H9 (cell line): ENCODE results near the gene DOCK7. TPM values are rescaled to one million over a fixed set of nuclear protein-coding genes. Genes with fewer than 3 reads are reported as not detected.

ENCODE experiments used
- DNase-seq: peaks from one replicate; pipeline ENCODE4 v3.0.0-alpha.2; 2017
- H2AFZ ChIP-seq: one replicate; pipeline ENCODE4 v1.6.1; 2013; ENCODE audit warnings: mild to moderate bottlenecking, low read length, control low read depth, moderate library complexity
- H2AK5ac ChIP-seq: 2 replicates; pipeline ENCODE4 v1.6.1; 2013; ENCODE audit warnings: low read length, control low read depth, mixed read lengths; ENCODE audit not compliant: insufficient read length
- H2BK120ac ChIP-seq: one replicate; pipeline ENCODE4 v1.6.1; 2013; ENCODE audit warnings: low read depth, mild to moderate bottlenecking, low read length, control low read depth, inconsistent platforms; ENCODE audit not compliant: poor library complexity, severe bottlenecking
- H2BK12ac ChIP-seq: 2 replicates; pipeline ENCODE4 v1.6.1; 2013; ENCODE audit warnings: low read length, control low read depth, mixed read lengths, low read depth; ENCODE audit not compliant: insufficient read length
- H2BK15ac ChIP-seq: 2 replicates; pipeline ENCODE4 v1.6.1; 2013; ENCODE audit warnings: low read depth, low read length, control low read depth
- H2BK20ac ChIP-seq: one replicate; pipeline ENCODE4 v1.6.1; 2013; ENCODE audit warnings: low read depth, mild to moderate bottlenecking, low read length, control low read depth, inconsistent platforms; ENCODE audit not compliant: poor library complexity, severe bottlenecking
- H2BK5ac ChIP-seq: 2 replicates; pipeline ENCODE4 v1.6.1; 2013; ENCODE audit warnings: low read length, control low read depth, mixed read lengths; ENCODE audit not compliant: insufficient read length
- H3K14ac ChIP-seq: 2 replicates; pipeline ENCODE4 v1.6.1; 2013; ENCODE audit warnings: low read length, control low read depth; ENCODE audit not compliant: insufficient read depth
- H3K18ac ChIP-seq: 2 replicates; pipeline ENCODE4 v1.6.1; 2013; ENCODE audit warnings: low read depth, mild to moderate bottlenecking, mixed read lengths, low read length, control low read depth; ENCODE audit not compliant: insufficient read length
- H3K23ac ChIP-seq: 2 replicates; pipeline ENCODE4 v1.6.1; 2013; ENCODE audit warnings: low read length, control low read depth, mixed read lengths, low read depth; ENCODE audit not compliant: insufficient read length
- H3K23me2 ChIP-seq: 2 replicates; pipeline ENCODE4 v1.6.1; 2013; ENCODE audit warnings: low read depth, mild to moderate bottlenecking, mixed read lengths, low read length, control low read depth; ENCODE audit not compliant: insufficient read length, poor library complexity, severe bottlenecking
- H3K27ac ChIP-seq: 2 replicates; pipeline ENCODE4 v1.5.1; 2013; ENCODE audit warnings: low read length, control low read depth, mixed read lengths, low read depth; ENCODE audit not compliant: insufficient read length
- H3K27me3 ChIP-seq: 2 replicates; pipeline ENCODE4 v1.6.1; 2013; ENCODE audit warnings: low read length, control low read depth, inconsistent platforms; ENCODE audit not compliant: insufficient read depth
- H3K4ac ChIP-seq: 2 replicates; pipeline ENCODE4 v1.6.1; 2013; ENCODE audit warnings: low read depth, mild to moderate bottlenecking, control low read depth, inconsistent platforms, low read length, moderate library complexity
- H3K4me1 ChIP-seq: 2 replicates; pipeline ENCODE4 v1.6.1; 2013; ENCODE audit warnings: low read length, control low read depth, inconsistent platforms; ENCODE audit not compliant: insufficient read depth
- H3K4me2 ChIP-seq: 2 replicates; pipeline ENCODE4 v1.6.1; 2013; ENCODE audit warnings: low read length, control low read depth, mixed read lengths; ENCODE audit not compliant: insufficient read length, insufficient read depth
- H3K56ac ChIP-seq: 2 replicates; pipeline ENCODE4 v1.6.1; 2013; ENCODE audit warnings: low read depth, mild to moderate bottlenecking, mixed read lengths, low read length, control low read depth; ENCODE audit not compliant: insufficient read length
- H3K79me1 ChIP-seq: 2 replicates; pipeline ENCODE4 v1.6.1; 2013; ENCODE audit warnings: low read depth, mild to moderate bottlenecking, moderate library complexity, low read length, control low read depth, inconsistent platforms; ENCODE audit not compliant: insufficient read depth, poor library complexity, severe bottlenecking
- H3K79me2 ChIP-seq: 2 replicates; pipeline ENCODE4 v1.6.1; 2013; ENCODE audit warnings: low read length, control low read depth, inconsistent platforms; ENCODE audit not compliant: insufficient read depth
- H3K9ac ChIP-seq: 2 replicates; pipeline ENCODE4 v1.6.1; 2013; ENCODE audit warnings: low read length, control low read depth, mixed read lengths; ENCODE audit not compliant: insufficient read length; ENCODE audit errors: extremely low read depth
- H3K9me3 ChIP-seq: one replicate; pipeline ENCODE4 v1.6.1; 2013; ENCODE audit warnings: low read depth, low read length, inconsistent platforms; ENCODE audit not compliant: control insufficient read depth
- H3T11ph ChIP-seq: one replicate; pipeline ENCODE4 v1.6.1; 2013; ENCODE audit warnings: mild to moderate bottlenecking, low read length, control low read depth, inconsistent platforms
- H4K20me1 ChIP-seq: one replicate; pipeline ENCODE4 v1.6.1; 2013; ENCODE audit not compliant: control insufficient read depth, insufficient read length, insufficient read depth
- H4K5ac ChIP-seq: 2 replicates; pipeline ENCODE4 v1.6.1; 2013; ENCODE audit warnings: low read depth, mild to moderate bottlenecking, mixed read lengths, low read length, control low read depth; ENCODE audit not compliant: insufficient read length
- H4K8ac ChIP-seq: replicated peaks from 2 replicates; pipeline ENCODE4 v1.6.1; 2013; ENCODE audit warnings: low read length, control low read depth, mixed read lengths, low read depth; ENCODE audit not compliant: insufficient read length
- H4K91ac ChIP-seq: 2 replicates; pipeline ENCODE4 v1.6.1; 2013; ENCODE audit warnings: low read depth, mild to moderate bottlenecking, moderate library complexity, mixed read lengths, low read length, control low read depth; ENCODE audit not compliant: insufficient read length
- H3K27ac Mint-ChIP-seq, 3 experiments: 2 replicates in 2 of 3; 3 replicates in 1 of 3; pipeline ENCODE4 v1.8.0; 2020 to 2021; ENCODE audit warnings: mixed read lengths in 3 of 3, mild to moderate bottlenecking in 1 of 3, moderate library complexity in 1 of 3
- H3K27me3 Mint-ChIP-seq: 2 replicates; pipeline ENCODE4 v1.8.0; 2021; ENCODE audit warnings: low read depth, mild to moderate bottlenecking, moderate library complexity, mixed read lengths
- H3K36me3 Mint-ChIP-seq, 3 experiments: 2 replicates in 2 of 3; 3 replicates in 1 of 3; pipeline ENCODE4 v1.8.0; 2020 to 2021; ENCODE audit warnings: low read depth in 3 of 3, mixed read lengths in 3 of 3; ENCODE audit not compliant: insufficient read depth in 1 of 3
- H3K4me1 Mint-ChIP-seq, 2 experiments: 2 replicates each; pipeline ENCODE4 v1.8.0; 2020; ENCODE audit warnings: mixed read lengths in 2 of 2
- H3K4me3 Mint-ChIP-seq, 2 experiments: 2 replicates in 1 of 2; 3 replicates in 1 of 2; pipeline ENCODE4 v1.8.0; 2020 to 2021; ENCODE audit warnings: mild to moderate bottlenecking in 2 of 2, mixed read lengths in 2 of 2, moderate library complexity in 1 of 2
- H3K9me3 Mint-ChIP-seq, 2 experiments: 2 replicates in 1 of 2; 3 replicates in 1 of 2; pipeline ENCODE4 v1.8.0; 2020; ENCODE audit warnings: mild to moderate bottlenecking in 2 of 2, mixed read lengths in 2 of 2, moderate library complexity in 1 of 2
- CTCF ChIP-seq: fragments of 200-600 bp; sonication (generic); conservative IDR thresholded peaks from 3 replicates; pipeline ENCODE4 v1.8.0; 2021; ENCODE audit warnings: antibody characterized with exemption, mild to moderate bottlenecking
- WGBS: extraction: QIAGEN DNeasy Blood & Tissue Kit; methylation state at CpG from one replicate; pipeline ENCODE4 v1.1.7; 2013; ENCODE audit warnings: missing lambda C conversion rate, low lambda C conversion rate, mixed read lengths; ENCODE audit not compliant: insufficient read length; ENCODE audit errors: extremely low coverage; 5-methylcytosine and 5-hydroxymethylcytosine counted together
- total RNA-seq: library from RNA; stranded (reverse); gene quantifications from 2 replicates; pipeline ENCODE4 v1.2.1, GENCODE V29; 2021

The DOCK7 gene
- total RNA-seq, 1 experiment from 2014 or later: 36.8 TPM

- Mint-ChIP-seq H3K4me3 (no peak overlapping the region), H3K27ac (peak overlapping the region in 1 of 3 experiments; percentile 59; a peak in 3 of 7 replicates)
These were observed 11.4 kb downstream of the DOCK7 start for GRCh38 chr1:62676611-62677356.

More at GRCh38 chr1:62676611-62677356, 11.4 kb downstream of the DOCK7 start:
- no peak overlapping the region for H2BK20ac ChIP-seq
- H3K79me2 ChIP-seq: peaks cover 2% of the 10 kb centered on the region; the same call in 1 of the 2 replicates
- no peak overlapping the region for H2BK5ac ChIP-seq
- H3K79me1 ChIP-seq: no peaks in the 10 kb centered on the region
- H3K23me2 ChIP-seq: no peaks in the 10 kb centered on the region
- H2AK5ac ChIP-seq: no peak overlapping the region
- H3K9me3 Mint-ChIP-seq: no peaks in the 10 kb centered on the region; a peak in 1 of 5 replicates
- H4K5ac ChIP-seq: no peak overlapping the region
- H4K20me1 ChIP-seq: no peaks in the 10 kb centered on the region
- no peak overlapping the region for H3K9ac ChIP-seq
- H3K4me2 ChIP-seq: no peak overlapping the region
- H3K14ac ChIP-seq: no peak overlapping the region
- no peak overlapping the region for H3K56ac ChIP-seq
- H3K4me1 ChIP-seq: peaks cover 4% of the 10 kb centered on the region; the same call in 1 of the 2 replicates
- H3T11ph ChIP-seq: no peak overlapping the region
- no peak overlapping the region for H3K4ac ChIP-seq
- H2BK15ac ChIP-seq: no peak overlapping the region
- no peak overlapping the region for H2BK12ac ChIP-seq
- H3K27ac ChIP-seq: no peak overlapping the region
- WGBS: no CpG with 5 or more reads among the region's 2 CpGs
- peaks cover 27 to 32% of the 10 kb centered on the region in 2 experiments for H3K4me1 Mint-ChIP-seq
- no peak overlapping the region for H3K18ac ChIP-seq
- no peak for DNase-seq
- H4K8ac ChIP-seq: no peak overlapping the region
- no peak overlapping the region for H2BK120ac ChIP-seq
- H4K91ac ChIP-seq: no peak overlapping the region
- H3K9me3 ChIP-seq: no peaks in the 10 kb centered on the region
- H3K27me3 Mint-ChIP-seq: no peaks in the 10 kb centered on the region
- TF ChIP-seq CTCF: no peak
- no peak overlapping the region for H3K23ac ChIP-seq
- no peaks in the 10 kb centered on the region; a peak in 1 of 7 replicates for H3K36me3 Mint-ChIP-seq
- H3K27me3 ChIP-seq: no peaks in the 10 kb centered on the region
- no peak overlapping the region for H2AFZ ChIP-seq
